HG03139 (cell line): ENCODE data around the gene XCL1.
"Not testable (repeated sequence)": the region's sequence is repeated elsewhere in the genome, so short reads cannot be mapped to it uniquely, and the experiment has no call there.

ENCODE experiments used
- ATAC-seq: cut with Tn5 transposase; IDR thresholded peaks from one replicate; pipeline ENCODE4 v1.9.1; 2021; ENCODE audit not compliant: unreplicated experiment

Gene XCL1

DNA sequence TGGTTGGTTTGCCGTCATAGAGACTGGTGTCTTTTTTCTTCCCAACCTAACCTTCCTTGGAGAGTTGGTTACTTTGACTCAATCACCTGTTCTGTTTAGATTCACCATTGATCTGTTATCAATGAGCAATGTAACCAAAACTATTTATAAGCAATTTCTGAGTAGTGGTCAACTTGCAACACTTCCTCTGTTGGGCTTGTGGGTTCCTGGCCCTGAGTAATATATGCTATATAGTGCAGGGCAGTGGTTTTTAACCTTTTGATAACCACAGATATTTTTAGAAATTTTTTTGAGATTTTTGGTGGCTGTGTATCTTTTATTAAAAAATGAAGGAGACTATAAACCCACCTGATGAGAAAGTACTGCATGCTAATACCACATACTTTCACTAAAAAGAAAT, 9.4 kb upstream of the XCL1 start:
- no peak for ATAC-seq

DNA sequence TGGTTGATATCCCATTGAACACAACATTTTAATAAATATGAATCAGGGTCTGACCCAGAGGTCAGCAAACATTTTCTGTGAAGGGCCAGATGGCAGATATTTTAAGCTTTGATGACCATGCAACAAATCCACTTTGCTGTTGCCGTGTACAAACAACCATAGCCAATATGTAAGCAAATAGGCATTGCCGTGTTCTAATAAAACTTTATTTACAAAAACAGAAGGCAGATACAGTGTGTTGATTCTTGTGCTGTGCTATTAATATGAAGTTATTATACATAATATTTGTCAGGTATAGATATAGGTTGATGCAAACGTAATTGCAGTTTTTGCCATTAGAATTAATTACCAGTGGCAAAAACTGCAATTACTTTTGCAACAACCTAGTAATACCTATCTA, 8.8 kb upstream of the XCL1 start:
- no peak for ATAC-seq

- no peak for ATAC-seq
Observed at GRCh38 chr1:168568346-168568745, 8.1 kb upstream of the XCL1 start.

- no peak for ATAC-seq
Observed at GRCh38 chr1:168570652-168571051, 5.8 kb upstream of the XCL1 start.

DNA sequence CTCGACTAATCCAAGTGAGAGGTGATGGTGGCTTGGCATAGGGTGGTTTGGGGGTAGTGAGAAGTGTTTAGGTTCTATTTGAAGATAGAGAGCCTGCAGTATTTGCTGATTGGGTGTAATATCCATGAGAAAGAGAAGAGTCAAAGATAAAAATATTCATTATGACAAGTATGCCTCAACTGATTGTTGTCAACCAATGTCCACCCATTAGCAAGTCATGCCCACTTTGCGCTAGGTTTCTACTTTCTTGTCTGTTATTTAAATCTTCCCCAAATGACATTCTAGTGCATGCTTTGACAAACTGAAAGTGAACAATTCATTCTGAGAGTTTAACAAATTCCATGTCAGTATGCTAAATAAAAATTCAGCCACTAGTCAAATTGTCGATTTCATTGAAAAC, 3.8 kb upstream of the XCL1 start:
- no peak for ATAC-seq

DNA sequence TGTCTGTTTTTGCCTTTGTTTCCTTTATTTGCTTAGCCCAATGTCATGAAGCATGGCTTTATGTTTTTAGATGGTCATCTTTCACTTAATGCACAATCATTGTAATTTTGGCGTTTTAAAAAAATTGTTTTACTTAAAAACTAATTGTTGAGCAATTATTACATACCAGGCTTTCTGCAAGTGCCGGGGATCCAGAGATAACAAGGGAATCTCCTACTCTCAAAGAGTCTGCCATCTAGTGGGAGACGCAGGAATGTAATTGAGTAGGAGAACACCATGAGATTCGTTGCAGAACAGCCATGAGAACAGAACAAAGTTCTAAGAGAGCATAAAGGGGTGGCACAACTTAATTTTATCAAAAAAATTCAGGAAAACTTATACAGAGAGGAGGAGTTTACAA, 2.2 kb upstream of the XCL1 start:
- ATAC-seq: not testable (repeated sequence)

- ATAC-seq: not testable (repeated sequence)
Observed at GRCh38 chr1:168578531-168579185, 2.3 kb downstream of the XCL1 start.

- ATAC-seq: not testable (repeated sequence)
Observed at GRCh38 chr1:168580290-168580689, 3.9 kb downstream of the XCL1 start.

GRCh38 chr1:168580991-168581390, 4.6 kb downstream of the XCL1 start:
- ATAC-seq: not testable (repeated sequence)

DNA sequence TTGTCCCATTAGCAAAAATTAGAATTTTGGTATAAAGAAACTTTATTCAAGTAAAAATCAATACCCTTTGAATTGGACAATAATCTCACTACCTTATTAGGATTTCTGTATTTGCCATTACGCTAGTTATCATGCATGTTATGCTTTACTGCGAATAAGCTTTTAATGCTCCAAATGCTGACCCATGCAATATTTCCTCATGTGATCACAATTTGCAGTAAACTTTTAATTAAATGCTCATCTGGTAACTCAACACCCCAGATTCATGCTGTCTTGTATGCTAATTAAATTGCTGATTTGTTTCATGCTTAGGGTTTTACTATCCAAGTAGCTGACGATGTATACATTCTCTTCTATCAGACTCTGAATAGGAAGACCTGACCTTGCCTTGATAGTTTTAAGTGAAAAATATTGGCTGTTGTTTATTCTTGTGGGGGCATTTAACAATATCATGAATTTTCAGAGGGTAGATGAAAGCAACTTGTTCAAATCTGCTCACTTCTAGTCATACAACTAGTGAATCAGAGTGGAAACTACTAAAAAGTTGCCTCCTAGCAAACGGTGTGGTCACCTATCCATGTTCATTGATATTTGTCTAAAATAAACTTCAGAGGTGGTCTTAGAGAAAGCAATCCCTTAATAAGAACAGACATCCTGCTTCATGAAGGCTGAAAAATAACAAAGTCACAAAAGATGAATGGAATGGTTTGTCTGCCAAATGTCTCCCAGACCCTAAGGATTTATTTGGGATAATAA, 5.6 kb downstream of the XCL1 start:
- ATAC-seq: no peak

GRCh38 chr1:168582688-168583336, 6.4 kb downstream of the XCL1 start:
- no peak for ATAC-seq

DNA sequence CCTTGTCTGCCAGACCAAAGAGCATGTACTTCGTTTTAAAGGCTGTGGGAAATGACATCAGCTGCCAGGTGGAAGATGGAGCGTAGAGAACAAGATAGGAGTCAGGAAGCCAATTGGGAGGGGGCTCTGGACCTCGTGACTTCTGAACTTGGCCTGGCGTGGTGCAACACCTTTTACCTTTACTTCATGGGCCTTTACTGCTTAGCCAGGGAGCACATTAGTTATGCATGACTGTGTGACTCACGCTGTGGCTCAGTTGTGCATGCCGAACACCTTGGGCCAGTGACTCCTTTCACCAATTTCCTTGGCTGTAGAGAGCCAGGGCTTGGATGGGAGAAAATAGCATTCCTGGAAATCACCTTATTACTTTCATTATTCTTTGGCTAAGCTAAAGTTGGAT, 7.2 kb downstream of the XCL1 start:
- ATAC-seq: no peak

- no peak for ATAC-seq
Observed at GRCh38 chr1:168585191-168585590, 8.8 kb downstream of the XCL1 start.

- ATAC-seq: no peak
Observed at GRCh38 chr1:168585937-168586336, 9.5 kb downstream of the XCL1 start.

DNA sequence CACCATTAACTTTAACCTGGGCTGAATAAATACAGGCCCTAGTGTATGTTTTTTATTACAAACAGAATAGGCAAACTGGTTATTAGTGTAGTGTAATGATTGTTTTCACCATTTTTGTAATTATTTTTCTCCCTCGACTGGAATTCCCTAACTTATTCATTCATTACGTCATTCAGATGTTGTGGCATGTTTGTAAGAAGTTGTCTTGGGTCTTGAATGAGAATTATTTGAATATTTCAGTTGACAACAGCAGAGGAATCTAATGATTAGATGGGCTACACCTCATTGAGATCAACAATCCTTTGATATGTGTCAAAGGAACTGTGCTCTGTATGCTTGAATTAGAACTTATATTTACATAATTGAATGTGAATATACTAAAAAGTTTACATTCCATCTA, 12.8 kb downstream of the XCL1 start:
- ATAC-seq: no peak

- ATAC-seq: no peak
Observed at GRCh38 chr1:168591066-168591465, 14.7 kb downstream of the XCL1 start.

DNA sequence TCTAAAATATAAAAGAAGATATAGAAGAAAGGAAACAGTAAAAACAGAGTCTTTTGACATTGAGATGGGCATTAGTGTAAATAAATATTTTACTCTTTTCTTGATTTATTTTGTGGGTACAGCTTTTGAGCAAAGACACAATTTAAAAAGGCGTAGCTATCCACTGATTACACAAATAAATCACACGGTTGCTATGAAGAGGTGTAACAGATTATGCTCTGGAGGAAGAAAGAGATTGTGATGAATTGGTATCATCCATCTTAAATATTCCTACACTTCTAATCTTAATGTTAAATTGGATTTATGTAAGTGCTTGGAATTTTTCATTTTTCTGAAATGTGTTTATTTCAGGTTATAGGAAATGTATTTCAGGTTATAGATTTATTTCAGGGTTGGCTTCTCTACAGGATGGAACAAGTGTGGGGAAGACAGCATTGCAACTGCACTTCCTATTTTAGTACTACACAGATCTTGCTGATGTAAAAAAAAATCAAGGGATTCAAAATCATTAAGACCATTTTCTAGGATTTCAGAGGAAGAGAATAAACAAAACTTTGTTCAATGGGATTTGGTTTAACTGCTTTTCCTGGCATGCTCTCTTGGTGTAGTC, 15.3 kb downstream of the XCL1 start:
- ATAC-seq: no peak

DNA sequence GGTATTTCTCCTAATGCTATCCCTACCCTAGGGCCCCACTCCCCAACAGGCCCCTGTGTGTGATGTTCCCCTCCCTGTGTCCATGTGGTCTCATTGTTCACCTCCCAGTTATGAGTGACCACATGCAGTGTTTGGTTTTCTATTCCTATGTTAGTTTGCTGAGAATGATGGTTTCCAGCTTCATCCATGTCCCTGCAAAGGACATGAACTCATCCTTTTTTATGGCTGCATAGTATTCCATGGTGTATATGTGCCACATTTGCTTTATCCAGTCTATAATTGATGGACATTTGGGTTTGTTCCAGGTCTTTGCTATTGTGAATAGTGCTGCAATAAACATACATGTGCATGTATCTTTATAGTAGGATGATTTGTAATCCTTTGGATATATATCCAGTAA, 19.0 kb downstream of the XCL1 start:
- ATAC-seq: not testable (repeated sequence)

GRCh38 chr1:168598125-168598524, 21.7 kb downstream of the XCL1 start:
- no peak for ATAC-seq

GRCh38 chr1:168598892-168599291, 22.5 kb downstream of the XCL1 start:
- no peak for ATAC-seq

GRCh38 chr1:168599641-168600040, 23.2 kb downstream of the XCL1 start:
- no peak for ATAC-seq

DNA sequence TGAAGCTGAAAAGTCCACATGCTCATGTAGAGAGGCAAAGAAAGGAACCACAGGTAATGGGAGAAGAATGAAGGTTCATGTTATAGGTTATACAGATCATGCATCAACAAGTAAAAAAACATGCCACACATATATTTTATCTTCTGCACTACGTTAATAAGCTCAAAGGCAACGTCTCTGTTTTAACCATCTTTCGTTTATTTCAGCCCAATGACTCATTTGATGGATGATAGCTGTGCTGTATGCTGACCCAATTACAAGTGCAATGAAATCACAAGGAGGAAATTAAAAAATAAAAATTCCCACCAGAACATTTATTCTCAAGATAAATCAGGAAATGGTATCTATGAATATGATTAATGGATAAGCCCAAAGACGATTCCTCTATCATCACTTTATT, 24.6 kb downstream of the XCL1 start:
- ATAC-seq: no peak
